ENCODE measurements around the gene TIGD1.

The TIGD1 gene

DNA sequence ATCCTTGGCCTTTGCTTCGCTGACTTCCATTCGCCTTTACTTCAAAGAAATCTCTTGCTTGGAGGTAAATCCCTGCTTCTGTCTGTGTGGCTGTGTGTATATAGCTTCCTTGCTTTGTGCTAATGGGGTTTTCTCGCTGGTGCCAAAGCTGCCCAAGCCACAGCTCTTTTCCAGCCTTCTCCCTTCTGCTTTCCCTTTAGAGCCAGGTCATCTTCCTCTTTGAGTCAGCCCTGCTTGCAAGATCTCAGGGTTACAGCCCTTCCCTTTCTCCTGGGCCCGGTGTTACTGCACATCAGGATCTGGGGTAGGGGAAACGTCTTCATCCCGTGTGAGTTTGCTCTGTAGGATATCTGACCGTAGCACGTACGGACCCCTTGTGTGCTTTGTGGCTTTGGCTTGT lies 19.2 kb upstream of the TIGD1 start:
- DNase-seq: no peak

- no peak for DNase-seq
Observed at GRCh38 chr2:232568161-232568560, 17.8 kb upstream of the TIGD1 start.

DNA sequence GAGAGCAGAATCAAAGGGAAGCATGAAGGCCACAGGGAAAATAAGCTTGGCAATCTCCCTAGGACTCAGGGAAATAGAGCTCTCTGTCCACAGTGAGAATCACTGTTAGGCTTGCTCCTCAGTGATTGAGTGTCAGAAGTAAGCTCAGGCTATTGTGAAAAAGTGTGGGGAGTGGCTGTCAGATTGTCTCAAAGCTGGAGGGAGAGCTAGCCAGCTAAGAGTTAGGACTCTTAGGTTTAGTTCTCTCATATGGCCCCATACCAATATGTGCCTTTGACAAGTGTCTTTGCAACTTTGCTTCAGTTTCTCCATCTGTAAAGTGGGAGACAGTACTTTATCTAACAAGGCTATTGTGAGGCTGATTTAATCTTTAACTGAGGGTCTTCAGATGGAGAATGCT lies 17.4 kb upstream of the TIGD1 start:
- no peak for DNase-seq

DNA sequence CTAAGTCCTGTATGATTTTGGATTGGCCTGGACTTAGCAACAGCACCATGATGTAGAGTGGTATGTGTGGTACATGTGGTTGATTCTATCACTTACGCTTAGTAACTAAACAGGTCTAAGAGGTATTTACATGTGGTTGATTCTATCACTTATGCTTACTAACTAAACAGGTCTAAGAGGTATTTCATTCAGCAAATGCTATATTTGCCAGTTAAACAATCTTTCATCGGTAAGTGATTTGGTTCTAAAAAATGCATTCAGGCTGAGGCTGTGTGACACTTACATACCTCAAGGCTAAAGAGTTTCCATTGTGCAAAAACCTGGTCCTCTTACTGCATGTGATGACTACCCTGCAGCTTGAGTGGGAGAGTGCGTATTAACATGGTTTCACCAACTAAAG lies 13.2 kb upstream of the TIGD1 start:
- no peak for DNase-seq

- no peak for DNase-seq
Observed at GRCh38 chr2:232562515-232563151, 12.3 kb upstream of the TIGD1 start.

DNA sequence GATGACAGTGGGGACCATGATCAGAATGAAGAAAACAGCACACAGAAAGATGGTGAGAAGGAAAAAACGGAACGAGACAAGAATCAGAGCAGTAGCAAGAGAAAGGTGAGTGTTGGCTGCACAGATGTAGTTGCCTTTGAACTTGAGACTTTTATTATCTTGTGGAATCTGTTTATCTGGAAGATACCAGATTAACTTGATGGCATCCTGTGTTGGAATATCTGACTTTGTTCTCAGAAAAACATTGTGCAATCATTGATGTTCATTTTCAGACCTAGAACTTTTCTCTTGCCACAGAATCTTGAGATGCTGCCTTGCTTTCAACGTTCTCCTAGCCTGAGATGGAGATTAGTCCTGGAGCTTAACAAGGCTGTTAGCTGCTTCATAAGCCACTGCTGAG lies 6.1 kb upstream of the TIGD1 start:
- no peak for DNase-seq

DNA sequence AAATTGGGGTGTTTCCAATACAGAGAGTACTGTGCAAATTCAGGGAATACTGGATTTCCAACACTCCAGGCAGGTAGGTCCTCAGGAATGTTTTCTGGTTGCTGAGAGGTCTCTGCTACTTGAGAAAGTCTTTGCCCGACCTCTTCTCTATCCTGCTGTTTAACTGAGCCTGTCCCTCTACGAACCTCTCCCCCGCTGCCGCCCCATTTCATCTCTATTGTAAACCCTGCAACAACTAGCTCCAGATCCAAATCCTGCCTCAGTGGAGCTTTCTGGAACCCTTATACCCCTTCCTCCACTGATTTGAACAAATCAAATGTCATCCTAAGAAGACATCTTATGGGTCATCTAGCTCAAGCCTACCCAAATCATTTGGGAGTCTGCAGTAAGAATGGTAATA lies 1.4 kb upstream of the TIGD1 start:
- DNase-seq: no peak

- no peak for DNase-seq
Observed at GRCh38 chr2:232551250-232551638, 887 bp upstream of the TIGD1 start.

DNA sequence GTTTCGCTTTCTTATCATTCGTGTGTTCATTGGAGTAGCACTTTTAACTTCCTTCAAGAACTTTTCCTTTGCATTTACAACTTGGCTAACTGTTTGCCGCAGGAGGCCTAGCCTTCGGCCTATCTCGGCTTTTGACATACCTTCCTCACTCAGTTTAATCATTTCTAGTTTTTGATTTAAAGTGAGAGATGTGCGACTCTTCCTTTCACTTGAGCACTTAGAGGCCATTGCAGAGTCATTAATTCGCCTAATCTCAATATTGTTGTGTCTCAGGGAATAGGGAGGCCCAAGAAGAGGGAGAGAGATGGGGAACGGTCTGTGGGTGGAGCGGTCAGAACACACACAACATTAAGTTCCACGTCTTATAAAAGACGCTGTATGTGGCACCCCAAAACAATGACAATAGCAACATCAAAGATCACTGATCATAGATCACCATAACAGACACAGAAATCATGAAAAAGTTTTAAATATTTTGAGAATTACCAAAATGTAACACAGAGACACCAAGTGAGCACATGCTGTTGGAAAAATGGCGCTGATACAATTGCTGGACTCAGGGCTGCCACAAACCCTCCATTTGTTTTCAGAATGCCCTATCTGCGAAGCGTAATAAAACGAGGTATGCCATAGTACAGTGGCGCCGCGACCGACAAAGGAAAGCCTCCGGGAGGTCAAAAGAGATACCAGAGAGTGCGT lies 553 bp downstream of the TIGD1 start:
- peak; percentile 39 for DNase-seq

DNA sequence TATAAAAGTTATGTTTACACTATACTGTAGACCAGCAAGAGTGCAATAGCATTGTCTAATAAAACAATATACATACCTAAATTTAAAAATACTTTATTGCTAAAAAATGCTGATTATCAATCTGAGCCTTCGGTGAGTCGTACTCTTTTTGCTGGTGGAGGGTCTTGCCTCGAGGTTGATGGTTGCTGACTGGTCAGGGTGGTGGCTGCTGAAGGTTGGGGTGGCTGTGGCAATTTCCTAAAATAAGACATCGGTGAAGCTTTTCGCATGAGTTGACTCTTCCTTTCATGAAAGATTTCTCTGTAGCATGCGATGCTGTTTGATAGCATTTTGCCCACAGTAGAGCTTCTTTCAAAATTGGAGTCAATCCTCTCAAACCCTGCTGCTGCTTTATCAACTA lies 2.4 kb downstream of the TIGD1 start:
- no peak for DNase-seq

DNA sequence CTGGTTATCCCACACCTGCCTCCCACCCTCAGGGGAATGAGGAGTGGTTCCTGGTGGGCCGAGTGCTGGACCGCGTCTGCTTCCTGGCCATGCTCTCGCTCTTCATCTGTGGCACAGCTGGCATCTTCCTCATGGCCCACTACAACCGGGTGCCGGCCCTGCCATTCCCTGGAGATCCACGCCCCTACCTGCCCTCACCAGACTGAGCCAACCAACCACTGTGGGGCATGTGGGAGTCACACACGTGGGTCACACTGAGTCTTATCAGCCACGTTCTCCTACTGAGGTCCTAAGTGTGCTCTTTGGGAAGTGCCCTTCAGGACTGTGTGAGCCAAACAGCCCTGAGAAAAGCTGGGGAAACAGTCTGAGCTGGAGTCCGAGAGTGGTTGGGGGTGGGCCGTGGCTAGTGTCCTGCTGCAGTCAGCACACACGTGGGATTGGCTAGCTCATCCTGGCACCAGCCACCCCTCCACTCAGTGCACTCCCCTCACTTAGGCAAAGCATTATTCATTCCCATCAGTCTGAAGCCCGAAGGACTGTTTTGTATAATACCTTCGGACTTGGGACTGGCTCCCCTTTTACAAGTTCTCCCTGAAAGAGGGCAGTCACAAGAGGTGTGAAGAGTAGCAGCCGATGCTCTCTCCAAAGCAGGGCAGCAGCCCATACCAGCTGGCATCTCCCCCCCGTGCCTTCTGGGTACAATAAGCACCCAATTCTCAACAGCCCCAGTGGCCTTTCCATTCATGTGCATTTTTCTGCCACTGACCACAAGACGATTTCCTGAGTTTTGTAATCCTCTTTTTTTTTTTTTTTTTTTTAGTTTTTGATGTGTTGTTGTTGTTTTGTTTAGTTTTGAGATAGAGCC lies 4.6 kb downstream of the TIGD1 start:
- DNase-seq: no peak

- DNase-seq: no peak
Observed at GRCh38 chr2:232544674-232545073, 5.7 kb downstream of the TIGD1 start.

GRCh38 chr2:232543928-232544631 lies 6.3 kb downstream of the TIGD1 start:
- no peak for DNase-seq

DNA sequence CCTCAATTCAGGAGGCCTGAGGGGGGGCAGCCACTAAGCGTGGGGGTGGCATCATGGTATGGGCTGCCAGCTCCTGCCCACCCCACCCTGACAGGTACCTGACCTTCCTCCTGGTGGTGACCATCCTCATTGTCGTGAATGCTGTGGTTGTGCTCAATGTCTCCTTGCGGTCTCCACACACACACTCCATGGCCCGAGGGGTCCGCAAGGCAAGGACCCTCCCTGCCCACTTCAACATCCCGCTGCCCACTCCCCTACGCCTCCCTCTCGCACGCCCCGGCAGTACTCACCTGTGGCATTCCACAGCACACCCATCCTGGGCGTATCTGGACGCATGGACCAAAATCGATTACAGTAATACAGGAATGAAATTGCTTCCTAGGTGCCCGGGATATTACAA lies 6.9 kb downstream of the TIGD1 start:
- no peak for DNase-seq

DNA sequence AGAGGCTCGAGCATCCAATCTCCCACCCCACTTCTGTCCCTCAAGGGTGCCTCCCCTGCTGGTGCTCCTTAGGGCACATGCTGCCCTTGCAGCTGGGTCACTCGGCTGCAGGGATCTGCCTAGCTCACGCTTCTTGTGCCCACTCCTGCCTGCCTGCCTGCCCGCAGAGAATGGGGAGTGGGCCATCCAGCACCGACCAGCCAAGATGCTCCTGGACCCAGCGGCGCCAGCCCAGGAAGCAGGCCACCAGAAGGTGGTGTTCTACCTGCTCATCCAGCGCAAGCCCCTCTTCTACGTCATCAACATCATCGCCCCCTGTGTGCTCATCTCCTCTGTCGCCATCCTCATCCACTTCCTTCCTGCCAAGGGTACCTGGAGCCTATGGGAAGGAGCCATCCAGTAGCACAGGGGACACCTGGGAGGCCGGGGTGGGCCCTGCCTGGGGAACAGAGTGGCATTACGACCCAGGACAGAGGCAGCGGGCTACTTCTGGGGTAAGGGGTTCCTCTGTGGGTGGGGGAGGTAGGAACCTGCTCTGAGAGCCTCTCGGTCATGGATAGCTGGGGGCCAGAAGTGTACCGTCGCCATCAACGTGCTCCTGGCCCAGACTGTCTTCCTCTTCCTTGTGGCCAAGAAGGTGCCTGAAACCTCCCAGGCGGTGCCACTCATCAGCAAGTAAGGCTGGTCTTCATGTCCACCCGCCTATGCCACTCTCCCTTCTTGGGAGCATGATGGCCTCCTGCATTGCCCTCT lies 7.5 kb downstream of the TIGD1 start:
- DNase-seq: no peak

DNA sequence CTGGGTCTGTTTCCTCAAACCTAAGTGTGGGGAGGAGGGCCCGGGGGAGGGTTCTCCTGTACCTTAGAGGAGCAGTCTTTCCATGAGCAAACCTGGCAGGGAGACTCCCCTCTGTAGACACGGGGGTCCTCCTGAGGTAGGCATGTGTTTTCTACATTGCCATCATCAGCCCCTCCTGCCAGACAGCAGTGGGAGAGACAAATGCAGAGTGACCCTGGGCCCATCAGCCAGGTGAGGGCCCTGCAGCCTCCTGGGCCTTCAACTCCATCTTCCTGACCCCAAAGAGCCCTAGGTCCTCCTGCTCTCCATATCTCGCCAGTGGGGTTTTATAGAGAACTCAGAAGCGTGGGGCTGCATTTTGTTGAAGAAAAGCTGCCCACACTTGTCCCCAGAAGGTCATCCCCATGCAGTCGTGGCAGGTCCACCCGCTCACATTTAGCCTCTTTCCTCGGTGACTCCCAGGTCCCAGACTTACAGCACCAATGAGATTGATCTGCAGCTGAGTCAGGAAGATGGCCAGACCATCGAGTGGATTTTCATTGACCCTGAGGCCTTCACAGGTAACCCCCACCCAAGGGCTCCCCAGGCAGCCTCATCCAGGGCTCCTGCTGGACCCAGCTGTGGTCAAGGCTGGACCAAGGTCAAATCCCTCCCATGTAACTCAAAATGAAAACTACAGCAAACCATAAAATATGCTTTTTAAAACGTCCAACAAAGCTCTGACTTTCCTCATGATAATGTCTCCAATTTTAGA lies 8.2 kb downstream of the TIGD1 start:
- no peak for DNase-seq

DNA sequence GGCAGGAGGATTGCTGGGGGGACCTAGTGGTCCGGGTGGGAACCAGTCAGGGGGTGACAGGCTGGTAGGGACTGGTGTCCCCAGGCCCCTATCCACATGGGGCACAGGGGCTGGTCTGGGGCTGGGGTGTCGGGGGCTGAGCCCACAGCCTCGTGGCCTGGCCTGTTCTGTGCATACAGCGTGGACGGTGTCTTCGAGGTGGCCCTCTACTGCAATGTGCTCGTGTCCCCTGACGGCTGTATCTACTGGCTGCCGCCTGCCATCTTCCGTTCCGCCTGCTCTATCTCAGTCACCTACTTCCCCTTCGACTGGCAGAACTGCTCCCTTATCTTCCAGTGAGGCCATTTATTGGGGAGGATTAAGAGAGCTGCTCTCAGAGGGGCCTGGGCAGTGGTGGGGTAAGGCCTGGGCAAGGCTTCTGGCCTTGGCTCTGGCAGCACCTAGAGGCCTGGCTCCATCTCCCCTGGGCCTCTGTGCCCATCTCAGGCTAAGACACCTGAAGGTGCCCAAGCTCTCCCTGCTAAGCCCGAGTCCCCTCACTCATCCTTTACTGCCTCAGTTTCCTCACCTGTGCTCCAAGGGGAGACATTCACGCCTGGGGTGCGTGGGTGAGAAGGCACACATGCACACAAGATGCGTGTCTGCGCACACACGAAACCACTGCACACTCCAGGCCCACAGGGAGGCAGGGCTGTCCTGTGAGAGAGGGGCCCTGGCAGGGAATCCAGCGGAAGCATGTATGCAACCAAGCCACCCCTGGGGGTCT lies 9.0 kb downstream of the TIGD1 start:
- DNase-seq: no peak

DNA sequence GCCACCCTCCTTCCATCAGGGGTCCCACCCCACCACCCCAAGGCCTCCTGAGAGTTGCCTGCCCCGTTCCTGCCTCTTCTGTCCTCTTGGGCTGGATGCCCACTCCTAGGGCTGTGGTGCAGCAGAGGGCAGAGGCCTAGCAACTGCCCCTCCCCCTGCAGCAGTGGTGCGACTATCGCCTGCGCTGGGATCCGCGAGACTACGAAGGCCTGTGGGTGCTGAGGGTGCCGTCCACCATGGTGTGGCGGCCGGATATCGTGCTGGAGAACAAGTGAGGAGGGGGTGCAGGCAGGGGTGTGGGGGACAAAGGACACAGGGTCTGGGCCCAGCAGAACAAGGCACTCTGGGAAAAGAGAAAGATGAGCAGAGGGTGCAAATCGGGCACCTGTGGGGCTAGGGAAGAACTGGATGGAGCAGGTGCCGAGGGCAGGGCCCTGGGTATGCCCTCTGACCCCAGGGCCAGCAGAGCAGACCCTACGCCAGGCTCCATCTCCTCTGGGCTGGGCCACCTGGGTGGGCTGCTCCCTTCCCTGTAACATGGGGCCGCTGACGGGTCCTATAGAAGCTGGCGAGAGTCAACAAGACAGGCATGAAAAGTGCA lies 9.8 kb downstream of the TIGD1 start:
- no peak for DNase-seq

DNA sequence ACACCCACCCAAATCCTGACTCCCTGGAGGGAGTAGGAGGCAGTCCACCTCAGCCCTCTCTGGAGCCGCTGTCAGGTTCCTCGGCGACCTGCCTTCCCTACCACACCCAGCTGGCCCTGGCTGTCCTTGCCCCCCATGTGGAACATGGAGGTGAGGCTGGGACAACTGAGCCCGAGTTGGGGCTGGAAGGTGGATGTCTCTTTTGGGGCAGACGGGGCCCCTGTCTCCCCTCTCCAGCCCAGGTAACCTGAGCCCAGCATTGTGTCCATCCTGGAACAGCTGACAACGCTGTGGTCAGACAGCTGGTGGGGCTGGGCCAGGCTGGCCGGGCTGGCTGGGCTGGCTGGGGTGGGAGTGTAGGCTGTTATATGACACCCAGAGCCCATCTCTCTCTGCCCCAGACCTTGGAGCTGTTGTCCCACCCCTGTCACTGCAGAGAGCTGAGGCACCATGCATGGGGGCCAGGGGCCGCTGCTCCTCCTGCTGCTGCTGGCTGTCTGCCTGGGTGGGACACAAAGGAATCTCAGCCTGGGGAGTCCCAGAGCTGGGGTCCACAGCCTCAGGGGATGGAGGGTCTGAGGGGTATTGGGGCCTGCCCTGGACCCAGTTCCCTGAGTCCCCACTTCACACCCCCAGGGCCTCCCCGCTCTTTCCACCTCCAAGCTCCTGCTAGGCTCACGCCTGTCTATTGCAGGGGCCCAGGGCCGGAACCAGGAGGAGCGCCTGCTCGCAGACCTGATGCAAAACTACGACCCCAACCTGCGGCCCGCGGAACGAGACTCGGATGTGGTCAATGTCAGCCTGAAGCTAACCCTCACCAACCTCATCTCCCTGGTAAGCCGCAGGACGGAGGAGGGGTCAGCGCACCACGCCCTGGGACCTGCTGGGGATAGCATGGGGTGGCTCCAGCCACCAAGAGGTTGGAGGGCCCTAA lies 10.8 kb downstream of the TIGD1 start, which contains the start of gene CHRNG:
Gene CHRNG (plus strand): TSS at position 395 of the 934 bp plus-strand sequence. CDS start 56 bp downstream, at position 451.
- DNase-seq: no peak
